ENCODE measurements around the gene GTF2F2.

- TF ChIP-seq POLR2AphosphoS5 (IDR thresholded peaks at IDR 0.05) = no peak
- TF ChIP-seq CTCF (IDR thresholded peaks at IDR 0.05) = no peak
- TF ChIP-seq POLR2A (IDR thresholded peaks at IDR 0.05) = no peak
Observed at GRCh38 chr13:45315520-45316167, 195.3 kb downstream of the GTF2F2 start.
